NCI-H524 (cell line): ENCODE measurements around the gene PRORP.
"Not testable (repeated sequence)": the region's sequence is repeated elsewhere in the genome, so short reads cannot be mapped to it uniquely, and the experiment has no call there.

Experiments used
- DNase-seq, 2 experiments: peaks; one replicate each; lab custom pipeline; 2025; lab: John Stamatoyannopoulos, UW

The PRORP gene

DNA sequence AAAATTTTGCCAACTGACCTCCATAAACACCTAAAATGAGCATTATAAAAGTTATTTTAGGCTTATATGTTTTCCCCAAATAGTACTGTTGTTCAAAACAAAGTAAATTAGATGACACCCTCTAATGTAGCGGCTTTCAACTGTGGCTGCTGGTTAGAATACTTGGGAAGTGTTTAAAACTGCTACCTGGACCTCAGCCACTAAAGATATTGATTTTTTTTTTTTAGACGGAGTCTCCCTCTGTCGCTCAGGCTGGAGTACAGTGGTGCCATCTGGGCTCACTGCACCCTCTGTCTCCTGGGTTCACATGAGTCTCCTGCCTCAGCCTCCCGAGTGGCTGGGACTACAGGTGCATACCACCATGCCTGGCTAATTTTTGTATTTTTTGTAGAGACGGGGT, 16.2 kb downstream of the PRORP start:
- DNase-seq: peak in 1 of 2 experiments; percentile 58

DNA sequence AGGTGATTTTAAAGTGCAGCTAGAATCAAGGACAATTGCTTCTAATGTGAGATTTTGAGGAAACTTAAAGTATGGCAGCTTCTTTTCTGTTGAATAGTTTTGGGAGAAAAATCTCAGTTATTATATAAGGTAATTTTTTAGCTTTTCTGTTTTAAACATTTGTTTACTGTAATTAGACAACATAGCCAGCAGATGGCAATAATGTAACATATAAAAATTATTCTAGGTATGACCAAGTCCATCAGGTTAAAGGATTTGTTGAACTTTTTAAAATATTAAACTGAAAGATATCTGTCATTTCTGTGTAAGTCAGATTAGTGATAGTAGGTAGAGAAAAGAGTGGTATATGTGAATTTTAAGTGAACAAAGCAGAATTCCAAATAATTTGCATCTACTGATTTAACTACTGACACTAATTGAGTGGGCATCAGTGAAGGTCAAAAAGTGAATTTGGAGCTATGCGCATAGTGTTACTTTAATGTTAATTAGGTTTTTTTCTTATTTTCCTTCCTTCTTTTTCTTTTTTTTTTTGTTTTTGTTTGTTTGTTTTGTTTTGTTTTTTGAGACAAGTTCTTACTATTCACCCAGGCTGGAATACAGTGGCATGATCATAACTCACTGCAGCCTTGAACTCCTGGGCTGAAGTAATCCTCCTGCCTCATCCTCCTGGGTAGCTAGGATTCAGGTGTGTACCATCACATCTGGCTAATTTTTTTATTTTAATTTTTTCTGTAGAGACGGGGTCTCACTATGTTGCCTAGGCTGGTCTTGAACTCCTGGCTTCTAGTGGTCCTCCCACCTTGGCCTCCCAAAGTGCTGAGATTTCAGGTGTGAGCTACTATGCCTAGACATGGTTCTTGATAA, 18.6 kb downstream of the PRORP start:
- DNase-seq: peak in 1 of 2 experiments; percentile 54

DNA sequence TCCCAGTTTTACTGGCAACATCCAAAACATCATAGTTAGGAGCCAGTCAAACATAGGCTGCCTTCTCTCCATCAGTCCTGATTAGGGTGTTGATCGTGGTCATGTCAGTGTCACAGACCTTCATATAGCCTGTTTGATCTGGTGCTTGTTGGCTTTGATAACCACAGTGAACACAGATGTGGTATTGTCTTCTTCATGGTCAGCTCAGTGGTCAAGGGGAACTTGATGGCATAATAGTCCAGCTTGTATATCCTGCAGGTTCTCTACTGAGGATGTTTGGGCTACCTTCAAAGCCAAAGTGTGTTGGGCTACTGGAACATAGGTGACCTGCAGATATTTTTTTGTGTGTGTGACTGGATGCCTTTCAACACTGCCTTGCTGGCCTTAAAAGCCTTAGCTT, 21.7 kb downstream of the PRORP start:
- no peak for DNase-seq

DNA sequence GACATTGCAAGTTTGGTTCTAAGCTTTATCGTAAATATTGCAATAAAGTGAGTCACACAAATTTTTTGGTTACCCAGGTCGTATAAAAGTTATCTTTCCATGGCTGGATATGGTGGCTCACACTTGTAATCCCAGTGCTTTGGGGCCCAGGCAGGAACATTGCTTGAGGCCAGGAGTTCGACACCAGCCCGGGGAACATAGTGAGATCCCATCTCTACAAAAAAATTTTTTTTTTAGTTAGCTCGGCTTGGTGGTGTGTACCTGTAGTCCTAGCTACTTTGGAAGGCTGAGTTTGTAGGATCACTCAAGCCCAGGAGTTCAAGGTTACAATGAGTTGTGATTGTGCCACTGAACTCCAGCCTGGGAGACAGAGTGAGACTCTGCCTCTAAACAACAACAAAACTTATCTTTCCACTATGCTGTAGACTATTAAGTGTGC, 24.4 kb downstream of the PRORP start:
- no peak for DNase-seq

DNA sequence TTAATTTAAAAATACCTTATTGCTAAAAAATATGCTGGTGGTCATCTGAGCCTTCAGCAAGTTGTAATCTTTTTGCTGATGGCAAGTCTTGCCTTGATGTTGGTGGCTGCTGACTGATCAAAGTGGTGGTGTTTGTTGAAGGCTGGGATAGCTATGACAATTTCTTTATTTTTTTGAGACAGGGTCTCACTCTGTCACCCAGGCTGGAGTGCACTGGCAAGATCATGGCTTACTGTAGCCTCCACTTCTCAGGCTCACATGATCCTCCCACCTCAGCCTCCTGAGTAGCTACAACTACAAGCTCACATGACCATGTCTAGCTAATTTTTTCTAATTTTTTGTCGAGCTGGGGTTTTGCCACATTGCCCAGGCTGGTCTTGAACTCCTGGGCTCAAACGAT, 24.8 kb downstream of the PRORP start:
- no peak for DNase-seq

DNA sequence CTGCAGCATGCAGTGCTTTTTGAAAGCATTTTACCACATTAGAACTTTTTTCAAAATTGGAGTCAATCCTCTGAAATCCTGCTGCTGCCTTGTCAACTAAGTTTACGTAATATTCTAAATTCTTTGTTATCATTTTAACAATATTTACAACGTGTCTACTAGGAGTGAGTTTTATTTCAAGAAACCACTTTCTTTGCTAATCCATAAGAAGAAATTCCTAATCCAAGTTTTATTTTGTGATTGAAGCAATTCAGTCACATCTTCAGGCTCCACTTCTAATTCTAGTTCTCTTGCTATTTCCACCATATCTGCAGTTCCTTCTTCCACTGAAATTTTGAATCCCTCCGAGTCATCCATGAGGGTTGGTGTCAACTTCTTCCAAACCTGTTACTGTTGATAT, 25.4 kb downstream of the PRORP start:
- DNase-seq: no peak

DNA sequence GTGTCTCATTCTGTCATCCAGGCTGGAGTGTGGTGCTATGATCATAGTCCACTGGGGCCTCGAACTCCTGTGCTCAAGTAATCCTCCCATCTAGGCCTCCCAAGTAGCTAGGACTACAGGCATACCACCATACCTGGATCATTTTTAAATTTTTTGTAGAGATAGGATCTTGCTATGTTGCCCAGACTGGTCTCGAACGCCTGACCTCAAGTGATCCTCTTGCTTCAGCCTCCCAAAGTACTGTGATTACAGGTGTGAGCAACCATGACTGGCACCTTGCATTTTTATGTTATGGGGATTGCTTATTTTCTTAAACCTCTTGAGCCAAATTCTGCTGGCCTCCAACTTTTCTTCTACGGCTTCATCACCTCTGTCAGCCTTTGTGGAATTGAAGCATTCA, 26.9 kb downstream of the PRORP start:
- no peak for DNase-seq

DNA sequence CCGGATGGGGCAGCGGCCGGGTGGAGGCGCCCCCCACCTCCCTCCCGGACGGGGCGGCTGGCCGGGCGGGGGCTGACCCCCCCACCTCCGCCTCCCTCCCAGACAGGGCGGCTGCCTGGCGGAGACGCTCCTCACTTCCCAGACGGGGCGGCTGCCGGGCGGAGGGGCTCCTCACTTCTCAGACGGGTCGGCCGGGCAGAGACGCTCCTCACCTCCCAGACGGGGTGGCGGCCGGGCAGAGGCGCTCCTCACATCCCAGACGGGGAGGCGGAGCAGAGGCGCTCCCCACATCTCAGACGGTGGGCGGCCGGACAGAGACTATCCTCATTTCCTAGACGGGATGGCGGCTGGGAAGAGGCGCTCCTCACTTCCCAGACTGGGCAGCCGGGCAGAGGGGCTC, 30.2 kb downstream of the PRORP start:
- DNase-seq: not testable (repeated sequence)

DNA sequence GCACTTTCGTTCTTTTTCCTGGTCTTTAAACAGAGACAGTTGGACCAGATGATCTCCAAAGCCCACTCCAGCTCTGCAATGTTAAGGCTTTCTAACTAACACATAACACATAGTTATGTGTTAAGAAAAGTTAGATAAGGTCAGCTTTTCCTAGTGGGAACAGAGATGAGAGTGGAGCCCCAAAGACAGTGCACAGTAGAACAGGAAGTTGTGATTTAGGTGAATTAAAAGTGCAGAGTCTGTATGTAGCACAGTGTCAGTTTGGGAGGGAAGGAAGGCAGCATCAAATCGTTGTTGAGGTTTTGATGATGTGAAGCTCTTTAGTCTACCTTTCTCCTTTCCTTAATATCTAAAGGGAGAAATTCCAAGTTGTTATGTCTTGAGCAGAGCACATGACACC, 31.7 kb downstream of the PRORP start:
- DNase-seq: no peak

DNA sequence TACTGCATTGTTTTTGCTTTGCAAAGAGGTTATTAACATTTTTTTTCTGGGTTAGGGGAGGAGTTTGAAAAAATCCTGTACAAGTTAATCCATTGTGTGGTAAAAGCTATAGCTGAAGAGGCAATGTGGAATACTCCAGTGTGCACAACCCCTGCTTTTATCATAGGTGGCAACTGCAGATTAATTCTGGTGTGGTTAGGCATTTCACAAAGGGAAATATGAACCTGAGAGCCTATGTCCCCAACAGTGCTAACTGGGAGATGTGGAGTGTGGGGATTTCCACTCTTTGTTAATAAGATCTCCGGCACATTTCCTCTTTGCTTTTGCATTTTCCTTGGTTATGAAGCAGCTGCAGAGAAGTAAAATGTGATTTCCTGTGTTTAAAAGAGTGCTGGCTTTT, 33.6 kb downstream of the PRORP start:
- DNase-seq: peak in 1 of 2 experiments; percentile 21

DNA sequence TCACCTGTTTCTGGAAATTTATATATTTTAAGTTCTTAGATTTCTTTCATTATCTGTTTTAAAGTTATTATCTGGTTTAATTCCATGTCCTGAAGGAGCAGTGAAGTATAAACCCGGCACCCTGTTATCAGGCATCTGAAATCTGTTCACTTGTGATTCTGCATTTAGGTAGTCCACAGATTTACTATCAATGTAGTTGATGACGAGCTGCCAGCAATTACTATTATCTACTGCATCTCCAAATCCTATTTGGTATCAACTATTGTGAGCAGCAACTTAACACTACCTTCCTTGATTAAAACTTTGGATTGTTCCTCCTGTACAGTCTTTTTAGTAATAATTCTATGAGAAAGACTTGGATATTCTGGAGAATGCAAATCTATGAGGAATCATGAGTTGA, 36.1 kb downstream of the PRORP start:
- no peak for DNase-seq

DNA sequence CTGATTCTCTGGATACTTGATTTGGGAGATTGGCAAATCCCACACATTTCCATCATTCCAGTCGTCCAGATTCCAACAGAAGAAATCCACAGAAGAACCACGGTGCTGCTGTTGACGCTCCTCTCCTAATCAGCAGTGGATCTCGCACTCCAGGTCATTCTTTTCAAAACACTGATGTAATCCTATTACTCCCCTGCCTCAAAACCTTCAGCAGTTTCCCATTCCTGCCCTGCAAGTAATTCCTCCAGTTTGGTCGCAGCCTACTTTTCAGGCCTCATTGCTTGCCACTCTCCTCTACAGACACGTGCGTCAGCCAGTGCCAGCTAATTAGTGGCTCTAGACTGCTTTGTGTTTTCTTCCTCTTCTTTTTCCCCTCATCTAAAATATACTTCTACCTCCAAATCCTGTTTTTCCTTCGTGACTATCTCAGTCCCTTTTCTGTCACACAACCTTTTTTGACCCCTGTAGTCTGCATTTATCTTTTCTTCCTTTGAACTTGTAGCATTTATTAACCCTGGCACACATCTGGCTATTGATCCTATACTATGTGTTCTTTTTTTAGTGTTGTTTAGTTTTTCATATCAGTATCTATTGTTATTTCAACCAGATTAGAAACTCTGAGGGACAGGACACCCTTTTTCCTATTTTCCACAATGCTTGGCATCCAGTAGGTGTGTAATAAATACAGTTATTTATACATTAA, 36.8 kb downstream of the PRORP start:
- no peak for DNase-seq

DNA sequence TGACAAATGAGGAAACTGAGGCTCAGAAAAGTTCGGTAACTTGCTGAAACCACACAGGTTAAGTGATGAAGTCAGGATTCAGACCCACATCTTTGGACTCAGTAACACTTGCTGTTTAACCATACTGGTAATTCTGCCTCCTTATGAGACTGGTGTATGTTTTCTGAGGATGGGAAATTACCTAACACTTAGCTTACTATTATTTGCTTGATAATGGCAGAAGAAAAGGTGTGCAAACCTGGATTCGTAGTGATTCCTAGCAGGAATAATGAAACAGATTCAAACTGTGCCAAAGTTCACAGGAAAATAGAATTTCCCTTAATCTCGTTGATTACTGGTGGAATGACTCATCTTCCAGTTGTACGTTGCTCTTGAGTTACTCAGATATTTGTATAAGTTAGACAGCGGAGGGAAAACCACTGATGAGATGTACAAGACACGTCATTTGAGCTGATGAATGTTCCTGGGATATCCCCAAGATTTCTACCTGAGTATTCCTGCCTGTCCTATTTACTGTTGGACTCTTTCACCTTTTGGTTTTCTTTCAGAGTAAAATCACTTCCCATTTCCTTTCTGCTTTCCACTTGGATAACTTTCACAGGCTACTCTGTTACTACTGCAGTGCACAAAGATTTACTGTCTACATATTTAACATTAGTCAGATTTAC, 37.5 kb downstream of the PRORP start:
- DNase-seq: no peak

DNA sequence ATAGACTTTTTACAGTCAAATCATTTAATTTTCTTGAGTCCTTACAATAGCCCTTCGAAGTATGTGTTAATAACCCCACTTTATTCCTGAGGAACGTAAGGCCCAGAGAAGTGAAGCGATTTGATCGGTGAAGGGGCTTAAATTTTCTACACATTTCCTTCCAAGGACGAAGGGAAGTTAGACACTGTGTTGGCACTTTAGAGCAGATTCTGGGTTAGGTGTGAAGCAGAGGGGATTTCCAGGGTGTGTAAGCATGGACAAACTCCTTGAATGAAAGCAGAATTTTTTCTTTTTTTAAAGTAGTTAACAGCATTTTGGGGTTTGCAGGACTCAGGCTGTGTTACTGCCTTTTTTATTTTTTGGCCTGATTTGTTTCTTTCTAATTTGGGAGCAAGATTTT, 38.9 kb downstream of the PRORP start:
- no peak for DNase-seq

DNA sequence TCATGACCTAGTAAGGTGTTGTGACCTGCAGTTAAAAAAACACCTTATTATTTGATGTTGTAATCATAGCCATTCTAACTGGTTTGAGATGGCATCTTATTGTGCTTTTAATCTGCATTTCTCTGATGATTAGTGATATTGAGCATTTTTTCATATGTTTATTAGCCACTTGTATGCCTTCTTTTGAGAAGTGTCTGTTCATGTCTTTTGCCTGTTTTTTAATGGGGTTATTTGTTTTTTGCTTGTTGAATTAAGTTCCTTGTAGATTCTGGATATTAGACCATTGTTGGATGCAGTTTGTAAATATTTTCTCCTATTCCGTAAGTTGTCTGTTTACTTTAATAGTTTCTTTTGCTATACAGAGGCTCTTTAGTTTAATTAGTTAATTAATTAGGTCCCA, 41.0 kb downstream of the PRORP start:
- no peak for DNase-seq

DNA sequence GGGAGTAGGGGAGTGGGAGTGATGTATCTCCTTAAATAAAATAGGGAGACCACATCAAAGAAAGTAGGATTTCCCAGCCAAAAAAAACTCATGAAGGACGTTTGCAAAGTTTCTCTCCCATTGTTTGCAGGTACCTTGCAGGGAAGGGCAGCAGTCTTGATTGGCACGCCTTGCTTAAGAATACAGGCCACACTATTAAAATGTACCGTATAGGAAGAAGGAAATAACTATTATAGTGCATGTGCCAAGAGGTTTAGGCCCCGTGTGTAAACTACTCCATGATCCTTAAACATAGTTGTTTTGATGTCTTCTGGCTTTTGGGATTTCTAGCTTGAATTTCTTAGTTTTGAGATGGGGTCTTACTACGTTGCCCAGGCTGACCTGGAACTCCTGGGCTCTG, 42.5 kb downstream of the PRORP start:
- no peak for DNase-seq

DNA sequence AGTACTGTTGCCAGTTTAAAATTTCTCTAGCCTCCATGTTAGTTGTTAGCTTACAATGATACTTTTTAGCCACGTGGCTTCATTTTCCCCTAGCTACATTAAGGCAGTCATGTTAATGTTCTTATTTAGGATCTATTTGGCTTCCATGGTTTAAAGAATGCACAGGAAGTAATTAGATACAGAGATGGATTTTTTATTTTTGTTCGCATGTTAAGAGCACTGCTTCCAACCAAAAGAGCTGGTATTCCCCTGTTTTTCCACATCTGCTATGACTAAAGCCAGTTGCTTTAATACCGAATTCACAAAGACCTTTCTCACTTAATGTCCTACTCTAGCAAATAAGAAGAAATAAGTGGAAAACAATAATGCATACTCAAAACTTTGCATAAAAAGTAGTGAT, 45.1 kb downstream of the PRORP start:
- no peak for DNase-seq
